ENCODE results near the gene DTX1. TPM values are rescaled to one million over a fixed set of nuclear protein-coding genes. Genes with fewer than 3 reads are reported as not detected.

DTX1 gene
- total RNA-seq, 1 experiment from 2014 or later: not detected

DNA sequence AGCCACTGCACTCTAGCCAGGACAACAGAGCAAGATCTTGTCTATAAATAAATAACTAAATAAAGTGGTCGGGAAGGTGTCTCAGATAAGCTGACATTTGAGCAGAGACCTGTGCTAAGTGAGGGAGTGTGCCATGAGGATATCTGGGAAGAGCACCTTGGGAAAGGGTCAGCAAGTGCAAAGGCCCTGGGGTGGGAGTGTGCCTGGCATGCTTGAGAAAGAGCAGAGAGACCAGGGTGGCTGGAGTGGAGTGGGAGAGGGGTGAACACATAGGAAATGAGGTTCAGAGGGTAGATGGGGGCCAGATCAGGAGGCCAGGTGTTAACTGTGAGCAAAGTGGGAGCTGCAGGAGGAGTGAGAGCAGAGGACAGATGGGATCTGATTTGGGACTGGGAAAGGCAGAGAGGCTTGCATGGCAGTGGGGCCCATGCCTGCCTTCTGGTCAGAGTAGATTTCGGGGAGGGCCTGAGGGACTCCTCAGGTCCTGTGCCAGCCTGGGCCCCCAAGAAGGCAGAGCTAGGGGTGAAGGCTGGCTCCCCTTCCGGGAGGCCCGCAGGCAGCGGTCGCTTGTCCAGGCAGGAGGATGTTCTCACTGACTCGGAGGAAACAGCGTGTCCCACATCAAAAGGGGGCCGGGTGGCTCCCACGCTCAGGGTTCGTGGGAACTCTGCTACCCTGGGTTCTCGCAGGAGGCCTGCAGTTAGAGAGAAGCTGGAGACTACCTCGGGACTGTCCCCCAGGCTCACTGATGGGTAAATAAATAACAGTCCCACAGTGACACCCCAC is 32.6 kb downstream of the DTX1 start:
- no peak overlapping the region for H3K4me3 ChIP-seq (ENCODE audit: low read length)
- intact Hi-C loops (cut with micrococcal nuclease): no loop called here
- no peak for TF ChIP-seq EZH2phosphoT487 (IDR thresholded peaks at IDR 0.05; ENCODE audit: borderline replicate concordance, low read length)
- no peak for TF ChIP-seq EZH2 (IDR thresholded peaks at IDR 0.05; ENCODE audit: low read length, unreplicated experiment)
- TF ChIP-seq, protein P1, sequence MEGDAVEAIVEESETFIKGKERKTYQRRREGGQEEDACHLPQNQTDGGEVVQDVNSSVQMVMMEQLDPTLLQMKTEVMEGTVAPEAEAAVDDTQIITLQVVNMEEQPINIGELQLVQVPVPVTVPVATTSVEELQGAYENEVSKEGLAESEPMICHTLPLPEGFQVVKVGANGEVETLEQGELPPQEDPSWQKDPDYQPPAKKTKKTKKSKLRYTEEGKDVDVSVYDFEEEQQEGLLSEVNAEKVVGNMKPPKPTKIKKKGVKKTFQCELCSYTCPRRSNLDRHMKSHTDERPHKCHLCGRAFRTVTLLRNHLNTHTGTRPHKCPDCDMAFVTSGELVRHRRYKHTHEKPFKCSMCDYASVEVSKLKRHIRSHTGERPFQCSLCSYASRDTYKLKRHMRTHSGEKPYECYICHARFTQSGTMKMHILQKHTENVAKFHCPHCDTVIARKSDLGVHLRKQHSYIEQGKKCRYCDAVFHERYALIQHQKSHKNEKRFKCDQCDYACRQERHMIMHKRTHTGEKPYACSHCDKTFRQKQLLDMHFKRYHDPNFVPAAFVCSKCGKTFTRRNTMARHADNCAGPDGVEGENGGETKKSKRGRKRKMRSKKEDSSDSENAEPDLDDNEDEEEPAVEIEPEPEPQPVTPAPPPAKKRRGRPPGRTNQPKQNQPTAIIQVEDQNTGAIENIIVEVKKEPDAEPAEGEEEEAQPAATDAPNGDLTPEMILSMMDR (conservative IDR thresholded peaks at IDR 0.05; ENCODE audit: low read depth, low read length): no peak
- no peaks in the 10 kb centered on the region for H3K79me2 ChIP-seq (ENCODE audit: low read length)
- peaks cover 4% of the 10 kb centered on the region; the same call in 1 of the 2 replicates for H3K4me1 ChIP-seq (ENCODE audit: insufficient read depth, low read length)
- POLR2A ChIA-PET (ENCODE audit: unreplicated experiment): no interaction called here
- no peak overlapping the region for H3K27ac ChIP-seq (ENCODE audit: low read length)
- no peak overlapping the region for H2AFZ ChIP-seq (ENCODE audit: low read length)
- no peak for DNase-seq
- CTCF ChIA-PET: no interaction called here
- no peaks in the 10 kb centered on the region for H3F3A ChIP-seq (ENCODE audit: low read length, unreplicated experiment)
- no peak overlapping the region for H3K9ac ChIP-seq (ENCODE audit: low read length)
- H3K4me2 ChIP-seq (ENCODE audit: low read length): no peak overlapping the region
- no peaks in the 10 kb centered on the region for H3K9me2 ChIP-seq (replicated peaks; ENCODE audit: low read length)
- H3K27me3 ChIP-seq (ENCODE audit: low read length): 0 out of 2 replicates have a peak, but pooled peaks cover 5% of the 10 kb centered on the region
- H4K20me1 ChIP-seq (ENCODE audit: low read length): no peaks in the 10 kb centered on the region
- no peaks in the 10 kb centered on the region for H3K36me3 ChIP-seq (ENCODE audit: low read depth, low read length)
- no peaks in the 10 kb centered on the region for H3K9me3 ChIP-seq (ENCODE audit: low read length)
- no peak for ATAC-seq
- BruUV-seq (replicated peaks): no TSS peak

DNA sequence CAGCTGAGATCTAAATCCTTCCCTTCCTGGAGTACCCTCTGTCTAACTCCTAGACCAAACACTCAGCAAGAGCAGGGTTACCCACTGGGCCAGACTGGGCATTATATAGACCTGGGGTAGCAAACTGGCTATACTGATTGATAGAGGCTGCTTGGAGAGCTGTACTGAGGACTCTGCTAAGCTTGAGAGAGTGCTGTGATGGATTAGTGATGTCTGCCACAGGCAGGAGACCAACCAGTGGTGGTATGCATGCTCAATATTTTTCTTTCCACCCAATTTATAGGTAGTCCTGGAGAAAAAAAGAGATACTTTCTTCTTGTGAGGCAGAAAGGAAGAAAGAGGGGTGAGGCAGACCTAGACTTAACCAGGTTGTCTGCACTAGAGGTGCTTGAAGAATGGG is 33.3 kb downstream of the DTX1 start:
- H3K27ac ChIP-seq (ENCODE audit: low read length): no peak overlapping the region
- ChIA-PET CTCF (no interaction called here), POLR2A (ENCODE audit: unreplicated experiment) (no interaction called here)
- intact Hi-C loops (cut with micrococcal nuclease): loop anchor here (10.0 kb wide), 1 partner anchor 65 kb away; no protein-coding TSS in a partner anchor
- ATAC-seq (no peak), DNase-seq (no peak)
- no peak overlapping the region for H3K9ac ChIP-seq (ENCODE audit: low read length)
- no peak overlapping the region for H3K4me3 ChIP-seq (ENCODE audit: low read length)
- H3K9me2 ChIP-seq (replicated peaks; ENCODE audit: low read length): no peaks in the 10 kb centered on the region
- BruUV-seq (replicated peaks): no TSS peak
- no peaks in the 10 kb centered on the region for H3F3A ChIP-seq (ENCODE audit: low read length, unreplicated experiment)
- no peaks in the 10 kb centered on the region for H4K20me1 ChIP-seq (ENCODE audit: low read length)
- H3K4me1 ChIP-seq (ENCODE audit: insufficient read depth, low read length): peaks cover 4% of the 10 kb centered on the region; the same call in 1 of the 2 replicates
- 0 out of 2 replicates have a peak, but pooled peaks cover 5% of the 10 kb centered on the region for H3K27me3 ChIP-seq (ENCODE audit: low read length)
- H3K9me3 ChIP-seq (ENCODE audit: low read length): no peaks in the 10 kb centered on the region
- H2AFZ ChIP-seq (ENCODE audit: low read length): no peak overlapping the region
- no peak for TF ChIP-seq EZH2phosphoT487 (IDR thresholded peaks at IDR 0.05; ENCODE audit: borderline replicate concordance, low read length)
- no peak for TF ChIP-seq EZH2 (IDR thresholded peaks at IDR 0.05; ENCODE audit: low read length, unreplicated experiment)
- TF ChIP-seq, protein P1 (conservative IDR thresholded peaks at IDR 0.05; ENCODE audit: low read depth, low read length): no peak
- H3K79me2 ChIP-seq (ENCODE audit: low read length): no peaks in the 10 kb centered on the region
- no peak overlapping the region for H3K4me2 ChIP-seq (ENCODE audit: low read length)
- no peaks in the 10 kb centered on the region for H3K36me3 ChIP-seq (ENCODE audit: low read depth, low read length)

DNA sequence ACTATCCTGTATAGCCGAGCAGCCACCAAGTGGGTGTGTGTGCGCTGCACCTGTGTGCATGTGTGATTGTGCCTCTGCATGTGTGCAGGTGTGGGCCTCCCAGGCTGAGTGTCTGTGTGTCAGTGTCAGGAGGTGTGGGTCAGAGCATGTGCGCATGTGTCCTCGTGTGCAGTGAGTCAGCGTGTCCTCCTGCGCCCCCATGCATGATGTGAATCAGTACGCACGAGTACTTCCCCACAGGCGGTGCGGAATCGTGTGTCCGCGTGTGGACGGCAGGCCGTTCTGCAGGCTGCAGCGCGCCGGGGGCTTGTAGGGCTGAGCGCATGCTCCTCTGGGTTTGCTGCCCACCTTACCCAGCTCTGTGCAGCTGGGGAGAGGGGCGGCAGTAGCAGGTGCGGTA is 34.2 kb downstream of the DTX1 start:
- DNase-seq (no peak), ATAC-seq (no peak)
- H3K4me1 ChIP-seq (ENCODE audit: insufficient read depth, low read length): peaks cover 4% of the 10 kb centered on the region; the same call in 1 of the 2 replicates
- intact Hi-C loops (cut with micrococcal nuclease): loop anchor here (10.0 kb wide), 1 partner anchor 64 kb away; no protein-coding TSS in a partner anchor
- TF ChIP-seq EZH2phosphoT487 (IDR thresholded peaks at IDR 0.05; ENCODE audit: borderline replicate concordance, low read length): no peak
- TF ChIP-seq, protein P1 (conservative IDR thresholded peaks at IDR 0.05; ENCODE audit: low read depth, low read length): no peak
- no peak for TF ChIP-seq EZH2 (IDR thresholded peaks at IDR 0.05; ENCODE audit: low read length, unreplicated experiment)
- H3K9me2 ChIP-seq (replicated peaks; ENCODE audit: low read length): no peaks in the 10 kb centered on the region
- H3F3A ChIP-seq (ENCODE audit: low read length, unreplicated experiment): no peaks in the 10 kb centered on the region
- H3K4me2 ChIP-seq (ENCODE audit: low read length): no peak overlapping the region
- 0 out of 2 replicates have a peak, but pooled peaks cover 5% of the 10 kb centered on the region for H3K27me3 ChIP-seq (ENCODE audit: low read length)
- no peaks in the 10 kb centered on the region for H4K20me1 ChIP-seq (ENCODE audit: low read length)
- no peak overlapping the region for H3K4me3 ChIP-seq (ENCODE audit: low read length)
- H3K9ac ChIP-seq (ENCODE audit: low read length): no peak overlapping the region
- H3K9me3 ChIP-seq (ENCODE audit: low read length): no peaks in the 10 kb centered on the region
- no TSS peak for BruUV-seq (replicated peaks)
- ChIA-PET POLR2A (ENCODE audit: unreplicated experiment) (no interaction called here), CTCF (no interaction called here)
- no peak overlapping the region for H2AFZ ChIP-seq (ENCODE audit: low read length)
- no peaks in the 10 kb centered on the region for H3K36me3 ChIP-seq (ENCODE audit: low read depth, low read length)
- H3K27ac ChIP-seq (ENCODE audit: low read length): no peak overlapping the region
- no peaks in the 10 kb centered on the region for H3K79me2 ChIP-seq (ENCODE audit: low read length)

Data from PC-3 (cell line).